Spleen (tissue), 11 donors: ENCODE results near the gene OSBPL10. TPM values are rescaled to one million over a fixed set of nuclear protein-coding genes. Genes with fewer than 3 reads are reported as not detected.

Source experiments
- DNase-seq: peaks from one replicate; pipeline ENCODE4 v3.0.0-alpha.2; 2020
- H3K27ac ChIP-seq, 8 donors: fragments of 200-600 bp; sonication (generic) in 7 of 8; 1 replicate in 4 of 8; 2 replicates in 4 of 8; pipeline versions ENCODE4 v1.5.0 to v1.8.0; 2016 to 2021; ENCODE audit warnings: inconsistent platforms in 4 of 8, mild to moderate bottlenecking in 4 of 8, moderate library complexity in 1 of 8
- H3K27me3 ChIP-seq, 7 donors: fragments of 200-600 bp; sonication (generic) in 6 of 7; replicated peaks in 1 of 7; 1 replicate in 4 of 7; 2 replicates in 3 of 7; pipeline versions ENCODE4 v1.5.0 to v1.8.0; 2016 to 2021; ENCODE audit warnings: inconsistent platforms in 3 of 7, mild to moderate bottlenecking in 1 of 7
- H3K36me3 ChIP-seq, 6 donors: fragments of 200-600 bp; sonication (generic) in 5 of 6; 1 replicate in 4 of 6; 2 replicates in 2 of 6; pipeline versions ENCODE4 v1.5.0 to v1.8.0; 2016 to 2021; ENCODE audit warnings: inconsistent platforms in 2 of 6
- H3K4me1 ChIP-seq, 6 donors: fragments of 200-600 bp; sonication (generic) in 5 of 6; 1 replicate in 3 of 6; 2 replicates in 3 of 6; pipeline versions ENCODE4 v1.5.0 to v1.8.0; 2016 to 2021; ENCODE audit warnings: inconsistent platforms in 3 of 6
- H3K4me3 ChIP-seq, 8 donors: fragments of 200-600 bp; sonication (generic) in 7 of 8; 1 replicate in 4 of 8; 2 replicates in 4 of 8; pipeline versions ENCODE4 v1.5.0 to v1.8.0; 2016 to 2021; ENCODE audit warnings: inconsistent platforms in 4 of 8, mild to moderate bottlenecking in 4 of 8, moderate library complexity in 2 of 8
- H3K9me3 ChIP-seq, 8 donors: fragments of 200-600 bp; sonication (generic) in 7 of 8; 1 replicate in 4 of 8; 2 replicates in 4 of 8; pipeline versions ENCODE4 v1.5.0 to v1.8.0; 2016 to 2021; ENCODE audit warnings: inconsistent platforms in 4 of 8
- CTCF ChIP-seq, 11 experiments: fragments of 200-600 bp in 7 of 11; fragments of 450-650 bp in 4 of 11; sonication (generic) in 4 of 11; IDR thresholded peaks in 8 of 11; conservative IDR thresholded peaks in 3 of 11; 1 replicate in 7 of 11; 2 replicates in 4 of 11; pipeline versions ENCODE4 v1.4.0 to v1.8.0; 2016 to 2021; ENCODE audit warnings: antibody characterized with exemption in 11 of 11, inconsistent platforms in 4 of 11, mild to moderate bottlenecking in 1 of 11
- POLR2A ChIP-seq, 3 donors: fragments of 450-650 bp; IDR thresholded peaks; one replicate each; pipeline ENCODE4 v1.5.1; 2017; ENCODE audit warnings: antibody characterized with exemption in 3 of 3, mild to moderate bottlenecking in 1 of 3
- POLR2AphosphoS5 ChIP-seq, 3 donors: sonication (generic); formaldehyde crosslinking; IDR thresholded peaks; one replicate each; pipeline ENCODE4 v1.5.1; 2017; ENCODE audit warnings: antibody characterized with exemption in 3 of 3
- WGBS, 5 donors: extraction: QIAGEN DNeasy Blood & Tissue Kit in 3 of 5; methylation state at CpG; one replicate each; pipeline versions ENCODE4 v1.1.5 to v1.1.7; 2013 to 2018; 5-methylcytosine and 5-hydroxymethylcytosine counted together
- intact Hi-C: fragments of 100-400 bp; cut with DNase I; formaldehyde crosslinking; loops from one replicate; pipeline ENCODE4 v1.15.0; 2023; ENCODE audit warnings: low total_unique reads
- polyA plus RNA-seq, 3 donors: library from polyadenylated mRNA; stranded (reverse); fragments of 200-250 nt; gene quantifications; one replicate each; pipeline ENCODE4 v1.2.1, GENCODE V29; 2013
- total RNA-seq, 7 donors: library from RNA; depleted of rRNA in 3 of 7; stranded (reverse); fragments of >200 nt in 3 of 7; fragmentation: NEBNext Ultra II Directional in 4 of 7; extraction: Animal tissue kit (Norgen Biotek cat#: 25700) in 4 of 7; gene quantifications; one replicate each; pipeline versions ENCODE4 v1.1.0 to v1.2.1, GENCODE V29; 2016 to 2021
- donor health status: healthy with polysubstance abuse.
- donor health status: DM: no; HTN: no; CAD: no; lungs with moderate emphysema.
- donor health status: DM: no; HTN: no; CAD: no.
- donor health status: Bipolar disorder and iron deficiency.
- donor health status: healthy.
- donor health status: DM: no; HTN: no; CAD: no.
- donor health status: DM: yes; HTN: yes; CAD: no.

Gene OSBPL10
- total and polyA plus RNA-seq, 10 donors, result 3.8 to 95.1 (median 56.5) TPM

GRCh38 chr3:31978553-31978952 is 2.5 kb downstream of the OSBPL10 start:
- 78 to 92% (median 84%) methylated on average over 4 of the region's 4 CpGs for WGBS, 5 donors
- peak overlapping the region in 3 of 8 donors; percentile 90 to 95 (median 94) for H3K27ac ChIP-seq
- peak overlapping the region in 2 of 8 donors; percentile 67 to 92 for H3K4me3 ChIP-seq
- intact Hi-C loops, result no loop called here
- no peaks in the 10 kb centered on the region for H3K36me3 ChIP-seq
- no peak for TF ChIP-seq CTCF (IDR thresholded peaks at IDR 0.05 in 8 of 11, conservative IDR thresholded peaks at IDR 0.05 in 3 of 11)
- no peak for TF ChIP-seq POLR2A (IDR thresholded peaks at IDR 0.05)
- TF ChIP-seq POLR2AphosphoS5 (IDR thresholded peaks at IDR 0.05), result no peak
- H3K27me3 ChIP-seq, result peaks cover 0 to 31% (median 10%) of the 10 kb centered on the region in 7 donors
- H3K4me1 ChIP-seq, result peaks cover 3 to 98% (median 44%) of the 10 kb centered on the region in 6 donors
- DNase-seq, result no peak
- H3K9me3 ChIP-seq, result no peaks in the 10 kb centered on the region

- H3K9me3 ChIP-seq, result no peaks in the 10 kb centered on the region
- TF ChIP-seq POLR2AphosphoS5 (IDR thresholded peaks at IDR 0.05) (no peak), CTCF (IDR thresholded peaks at IDR 0.05 in 8 of 11, conservative IDR thresholded peaks at IDR 0.05 in 3 of 11) (no peak), POLR2A (IDR thresholded peaks at IDR 0.05) (no peak)
- 67 to 87% (median 80%) methylated on average over 2 of the region's 2 CpGs for WGBS, 5 donors
- DNase-seq, result no peak
- peaks cover 9 to 99% (median 49%) of the 10 kb centered on the region in 6 donors for H3K4me1 ChIP-seq
- H3K4me3 ChIP-seq, result no peak overlapping the region
- peak overlapping the region in 2 of 8 donors; percentile 6 to 21 for H3K27ac ChIP-seq
- H3K27me3 ChIP-seq, result peaks cover 0 to 31% (median 10%) of the 10 kb centered on the region in 7 donors
- no peaks in the 10 kb centered on the region for H3K36me3 ChIP-seq
- intact Hi-C loops, result no loop called here
Measured at GRCh38 chr3:31977736-31978135, 3.3 kb downstream of the OSBPL10 start.

- no peak overlapping the region for H3K4me3 ChIP-seq
- no peaks in the 10 kb centered on the region for H3K9me3 ChIP-seq
- H3K27ac ChIP-seq, result peak overlapping the region in 3 of 8 donors; percentile 10 to 24 (median 23)
- peaks cover 0 to 20% (median 8%) of the 10 kb centered on the region in 7 donors for H3K27me3 ChIP-seq
- no peaks in the 10 kb centered on the region for H3K36me3 ChIP-seq
- no peak for DNase-seq
- 68 to 85% (median 81%) methylated on average over 2 of the region's 2 CpGs for WGBS, 5 donors
- intact Hi-C loops, result no loop called here
- no peak for TF ChIP-seq POLR2A (IDR thresholded peaks at IDR 0.05)
- no peak for TF ChIP-seq POLR2AphosphoS5 (IDR thresholded peaks at IDR 0.05)
- no peak for TF ChIP-seq CTCF (IDR thresholded peaks at IDR 0.05 in 8 of 11, conservative IDR thresholded peaks at IDR 0.05 in 3 of 11)
- peaks cover 9 to 99% (median 55%) of the 10 kb centered on the region in 6 donors for H3K4me1 ChIP-seq
Measured at GRCh38 chr3:31976302-31976701, 4.8 kb downstream of the OSBPL10 start.

- no peak for TF ChIP-seq POLR2A (IDR thresholded peaks at IDR 0.05)
- no peak for TF ChIP-seq CTCF (IDR thresholded peaks at IDR 0.05 in 8 of 11, conservative IDR thresholded peaks at IDR 0.05 in 3 of 11)
- no peak for TF ChIP-seq POLR2AphosphoS5 (IDR thresholded peaks at IDR 0.05)
- intact Hi-C loops, result no loop called here
- 76 to 94% (median 88%) methylated on average over 5 of the region's 5 CpGs for WGBS, 5 donors
Measured at GRCh38 chr3:31974964-31975363, 6.1 kb downstream of the OSBPL10 start.

More at GRCh38 chr3:31974964-31975363, 6.1 kb downstream of the OSBPL10 start:
- Histone ChIP-seq H3K27ac (no peak overlapping the region), H3K4me3 (no peak overlapping the region), H3K36me3 (no peaks in the 10 kb centered on the region), H3K4me1 (peaks cover 5 to 99% (median 51%) of the 10 kb centered on the region in 6 donors), H3K9me3 (no peaks in the 10 kb centered on the region), H3K27me3 (peaks cover 0 to 6% (median 0%) of the 10 kb centered on the region in 7 donors)
- DNase-seq, result no peak
